Type B pancreatic cell (in vitro differentiated cells): Measurements from ENCODE around the gene DGKI. TPM values are rescaled to one million over a fixed set of nuclear protein-coding genes. Genes with fewer than 3 reads are reported as not detected.

ENCODE experiments used
- DNase-seq: peaks from one replicate; pipeline ENCODE4 v3.0.0; 2021; ENCODE audit warnings: mixed read lengths; ENCODE audit not compliant: unreplicated experiment; ENCODE audit errors: extremely low spot score
- H3K27ac Mint-ChIP-seq: 2 replicates; pipeline ENCODE4 v1.8.0; 2021; ENCODE audit warnings: mild to moderate bottlenecking, mixed read lengths
- H3K27me3 Mint-ChIP-seq: 2 replicates; pipeline ENCODE4 v1.8.0; 2021; ENCODE audit warnings: mixed read lengths
- H3K36me3 Mint-ChIP-seq: 2 replicates; pipeline ENCODE4 v1.8.0; 2021; ENCODE audit warnings: mixed read lengths
- H3K4me1 Mint-ChIP-seq: one replicate; pipeline ENCODE4 v1.8.0; 2021; ENCODE audit warnings: mixed read lengths; ENCODE audit not compliant: unreplicated experiment
- H3K4me3 Mint-ChIP-seq: 2 replicates; pipeline ENCODE4 v1.8.0; 2021; ENCODE audit warnings: mild to moderate bottlenecking, mixed read lengths
- H3K9me3 Mint-ChIP-seq: 2 replicates; pipeline ENCODE4 v1.8.0; 2021; ENCODE audit warnings: mixed read lengths
- total RNA-seq: library from RNA; stranded (reverse); gene quantifications from 2 replicates; pipeline ENCODE4 v1.2.1, GENCODE V29; 2021; ENCODE audit warnings: low replicate concordance
- TF ChIP-seq, protein P1 (sequence below): fragments of 200-600 bp; sonication (generic); conservative IDR thresholded peaks from 2 replicates; pipeline ENCODE4 v1.5.0; 2021; ENCODE audit warnings: antibody characterized with exemption, mild to moderate bottlenecking

DGKI gene
- total RNA-seq, 1 donor from 2014 or later: 2.8 TPM

DNA sequence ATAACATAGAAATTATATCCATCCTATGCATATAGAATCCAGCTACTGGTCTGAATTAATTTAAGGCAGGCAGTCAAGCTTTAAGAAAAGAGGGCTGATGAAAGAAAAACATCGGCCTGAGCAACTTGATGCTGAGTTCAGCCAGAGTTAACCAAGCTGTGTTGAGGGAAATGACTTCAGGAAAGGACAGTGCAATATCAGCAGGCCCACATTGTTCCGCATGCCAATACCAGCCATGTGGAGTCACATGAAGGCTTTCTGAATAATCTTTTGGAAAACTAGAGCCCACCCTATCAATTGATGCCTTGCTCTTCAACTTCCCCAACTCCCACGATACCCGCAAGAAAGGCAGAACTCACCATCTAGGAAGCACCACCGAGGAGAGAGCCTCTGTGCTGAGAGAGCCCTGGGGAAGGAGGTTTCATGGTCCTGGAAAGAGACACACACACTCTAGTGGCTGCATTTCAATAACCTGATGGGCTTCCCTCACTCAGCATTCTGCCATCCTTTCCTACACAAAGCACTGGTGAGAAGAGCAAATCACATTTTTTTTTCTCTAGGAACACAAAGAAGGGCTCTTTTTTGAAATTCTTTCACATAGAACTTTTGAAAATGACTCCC, 377.5 kb downstream of the DGKI start:
- H3K27me3 Mint-ChIP-seq: no peaks in the 10 kb centered on the region
- H3K36me3 Mint-ChIP-seq: no peaks in the 10 kb centered on the region
- H3K9me3 Mint-ChIP-seq: no peaks in the 10 kb centered on the region
- no peaks in the 10 kb centered on the region for H3K4me1 Mint-ChIP-seq
- TF ChIP-seq, protein P1, sequence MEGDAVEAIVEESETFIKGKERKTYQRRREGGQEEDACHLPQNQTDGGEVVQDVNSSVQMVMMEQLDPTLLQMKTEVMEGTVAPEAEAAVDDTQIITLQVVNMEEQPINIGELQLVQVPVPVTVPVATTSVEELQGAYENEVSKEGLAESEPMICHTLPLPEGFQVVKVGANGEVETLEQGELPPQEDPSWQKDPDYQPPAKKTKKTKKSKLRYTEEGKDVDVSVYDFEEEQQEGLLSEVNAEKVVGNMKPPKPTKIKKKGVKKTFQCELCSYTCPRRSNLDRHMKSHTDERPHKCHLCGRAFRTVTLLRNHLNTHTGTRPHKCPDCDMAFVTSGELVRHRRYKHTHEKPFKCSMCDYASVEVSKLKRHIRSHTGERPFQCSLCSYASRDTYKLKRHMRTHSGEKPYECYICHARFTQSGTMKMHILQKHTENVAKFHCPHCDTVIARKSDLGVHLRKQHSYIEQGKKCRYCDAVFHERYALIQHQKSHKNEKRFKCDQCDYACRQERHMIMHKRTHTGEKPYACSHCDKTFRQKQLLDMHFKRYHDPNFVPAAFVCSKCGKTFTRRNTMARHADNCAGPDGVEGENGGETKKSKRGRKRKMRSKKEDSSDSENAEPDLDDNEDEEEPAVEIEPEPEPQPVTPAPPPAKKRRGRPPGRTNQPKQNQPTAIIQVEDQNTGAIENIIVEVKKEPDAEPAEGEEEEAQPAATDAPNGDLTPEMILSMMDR: no peak
- H3K27ac Mint-ChIP-seq: no peak overlapping the region
- no peak for DNase-seq
- no peak overlapping the region for H3K4me3 Mint-ChIP-seq

DNA sequence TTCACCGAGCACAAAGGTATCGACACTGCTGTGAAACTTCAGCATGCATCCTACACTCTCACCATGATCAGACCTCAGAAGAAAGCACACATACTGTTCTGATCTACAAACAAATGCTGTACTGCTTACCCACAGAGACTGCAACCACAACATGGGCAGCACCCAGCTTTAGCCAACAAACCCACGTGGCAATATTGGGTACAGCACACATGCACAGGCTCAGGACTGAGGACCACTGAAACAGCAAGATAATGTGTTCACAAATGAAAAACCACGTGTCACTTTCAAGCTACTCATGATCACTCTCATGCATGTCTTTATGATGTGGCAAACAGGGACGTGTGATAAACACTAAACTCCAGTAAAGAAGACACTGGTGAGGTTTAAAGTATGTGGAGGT, 383.9 kb downstream of the DGKI start:
- Mint-ChIP-seq H3K9me3 (no peaks in the 10 kb centered on the region), H3K36me3 (peaks cover 4% of the 10 kb centered on the region), H3K4me1 (no peaks in the 10 kb centered on the region), H3K4me3 (no peak overlapping the region), H3K27me3 (no peaks in the 10 kb centered on the region), H3K27ac (no peak overlapping the region)
- TF ChIP-seq, protein P1: no peak
- no peak for DNase-seq

DNA sequence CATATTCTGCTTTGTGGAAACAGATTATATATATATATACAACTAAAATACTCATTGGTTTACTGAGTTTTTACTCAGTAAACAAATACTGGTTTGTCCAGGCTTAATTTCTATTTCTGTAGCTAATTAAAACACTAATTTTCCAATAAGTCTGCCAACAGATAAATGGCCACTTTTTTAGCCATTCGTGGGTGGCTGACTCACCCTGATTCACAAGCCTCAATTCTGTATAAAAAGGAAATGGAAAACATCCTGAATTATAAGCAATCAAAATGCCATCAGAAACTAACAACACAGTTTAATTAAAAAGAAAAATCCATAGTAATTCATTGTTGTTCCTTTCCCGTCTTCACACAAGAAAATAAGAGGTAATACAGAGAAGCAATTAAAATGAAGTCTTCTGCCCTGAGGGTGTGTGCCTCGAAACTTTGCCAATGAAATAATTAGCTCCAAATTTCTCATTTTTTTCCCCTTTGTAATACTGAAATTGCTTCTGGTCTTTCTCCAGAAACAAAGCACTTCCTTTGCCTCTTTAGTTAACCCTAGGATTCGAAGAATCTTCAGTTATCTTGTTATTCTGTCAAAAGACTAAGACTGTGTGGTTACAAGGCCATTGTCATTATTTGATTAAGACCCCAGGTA, 384.6 kb downstream of the DGKI start:
- Mint-ChIP-seq H3K4me3 (no peak overlapping the region), H3K4me1 (no peaks in the 10 kb centered on the region), H3K36me3 (peaks cover 4% of the 10 kb centered on the region), H3K27ac (no peak overlapping the region), H3K27me3 (no peaks in the 10 kb centered on the region), H3K9me3 (no peaks in the 10 kb centered on the region)
- TF ChIP-seq, protein P1: no peak
- no peak for DNase-seq

DNA sequence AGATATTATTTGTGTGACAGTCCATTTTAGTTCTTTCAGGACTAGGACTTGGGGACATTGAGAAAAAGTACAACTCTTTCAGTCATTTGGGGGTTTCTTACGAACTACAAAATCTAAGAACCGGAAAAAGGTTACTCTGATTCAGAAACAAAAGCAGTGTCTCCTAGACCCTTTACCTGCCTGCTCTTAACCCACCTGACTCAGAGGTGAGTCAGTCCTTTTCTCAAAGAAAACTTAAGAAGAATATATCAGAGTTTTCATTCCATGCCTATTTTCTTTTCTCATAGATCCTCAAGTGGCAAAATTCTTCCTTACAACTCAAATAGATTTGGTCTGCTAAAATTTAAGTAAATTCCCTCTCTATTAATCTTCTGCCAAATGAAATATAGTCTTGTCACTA, 388.4 kb downstream of the DGKI start:
- Mint-ChIP-seq H3K27ac (no peak overlapping the region), H3K9me3 (no peaks in the 10 kb centered on the region), H3K27me3 (no peaks in the 10 kb centered on the region), H3K4me1 (peaks cover 7% of the 10 kb centered on the region), H3K4me3 (no peak overlapping the region), H3K36me3 (peaks cover 4% of the 10 kb centered on the region)
- no peak for DNase-seq
- TF ChIP-seq, protein P1: no peak

DNA sequence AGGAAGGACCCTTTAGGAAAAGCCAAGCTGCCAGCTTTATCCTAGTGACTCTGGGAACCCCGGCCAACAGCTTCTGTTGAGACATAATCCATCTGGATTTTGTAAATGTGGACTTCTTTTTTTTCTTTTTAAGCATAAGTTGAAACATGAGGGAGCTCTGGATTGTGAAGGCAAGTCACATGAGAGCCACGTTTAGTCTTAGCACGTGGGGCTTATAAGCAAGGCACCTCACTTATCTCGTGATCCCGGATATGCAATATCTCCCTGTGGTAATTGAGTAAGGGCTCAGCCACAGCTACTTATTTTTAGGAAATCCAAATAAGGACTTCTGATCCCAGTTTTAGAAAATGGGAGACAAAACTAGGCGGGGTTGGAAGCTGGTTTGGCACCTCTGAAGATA, 392.0 kb downstream of the DGKI start:
- H3K27ac Mint-ChIP-seq: no peak overlapping the region
- peaks cover 5% of the 10 kb centered on the region for H3K9me3 Mint-ChIP-seq
- H3K4me1 Mint-ChIP-seq: peaks cover 17% of the 10 kb centered on the region
- H3K27me3 Mint-ChIP-seq: no peaks in the 10 kb centered on the region
- H3K36me3 Mint-ChIP-seq: no peaks in the 10 kb centered on the region
- TF ChIP-seq, protein P1: no peak
- DNase-seq: no peak
- H3K4me3 Mint-ChIP-seq: no peak overlapping the region
